ENCODE data around the gene TLN1. TPM values are rescaled to one million over a fixed set of nuclear protein-coding genes. Genes with fewer than 3 reads are reported as not detected.

TLN1 gene
- total and polyA plus RNA-seq, 2 of the 4 experiments (the other 2 are of a cell fraction): 228 to 346 TPM

DNA sequence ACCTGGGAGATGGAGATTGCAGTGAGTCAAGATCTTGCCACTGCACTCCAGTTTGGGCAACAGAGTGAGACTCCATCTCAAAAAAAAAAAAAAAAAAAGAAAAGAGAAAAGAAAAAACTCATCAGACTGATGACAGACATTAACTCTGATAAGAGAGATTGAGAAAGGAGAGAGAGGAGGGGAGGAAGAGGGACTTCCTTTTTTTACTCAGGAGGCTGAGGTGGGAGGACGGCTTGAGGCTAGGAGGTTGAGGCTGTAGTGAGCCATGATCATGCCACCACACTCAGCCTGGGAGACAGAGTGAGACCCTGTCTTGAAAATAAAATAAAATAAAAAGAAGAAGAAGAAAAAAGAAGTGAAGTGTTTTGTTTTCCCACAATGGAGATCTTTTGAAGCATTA, 31.8 kb upstream of the TLN1 start:
- no peaks in the 10 kb centered on the region for H3K4me1 ChIP-seq (ENCODE audit: control insufficient read depth, insufficient read depth, low read length)
- no TSS peak for BruUV-seq (replicated peaks)
- H3K4ac ChIP-seq (ENCODE audit: low read depth, low read length): no peak overlapping the region
- no peak overlapping the region for H3K4me2 ChIP-seq (ENCODE audit: low read depth, low read length)
- no peak overlapping the region for H2BK120ac ChIP-seq (ENCODE audit: low read depth, low read length)
- no peak overlapping the region for H3K56ac ChIP-seq (ENCODE audit: extremely low read depth, insufficient read depth, low read length)
- intact Hi-C loops (cut with micrococcal nuclease): no loop called here
- WGBS, 2 experiments (ENCODE audit: extremely low coverage in 2 of 2, insufficient read length in 1 of 2): no CpG with 5 or more reads among the region's 1 CpG
- H2AK5ac ChIP-seq (ENCODE audit: low read depth, low read length): no peak overlapping the region
- dilution Hi-C loops (cut with HindIII; ENCODE audit: low sequenced_read_pairs, unreplicated experiment): no loop called here
- no peak overlapping the region for H4K91ac ChIP-seq (ENCODE audit: insufficient read depth, low read depth, low read length)
- no peak overlapping the region for H3K14ac ChIP-seq (replicated peaks; ENCODE audit: low read depth, low read length)
- H3K9ac ChIP-seq (ENCODE audit: low read depth, low read length): no peak overlapping the region
- ChIA-PET CTCF (interaction anchor here (1.2 kb wide), 1 partner anchor 27 kb away, joined by 3 read pairs; no protein-coding TSS in a partner anchor), POLR2A (ENCODE audit: unreplicated experiment) (no interaction called here)
- no peaks in the 10 kb centered on the region for H3K36me3 ChIP-seq (ENCODE audit: control insufficient read depth, insufficient read depth, low read length)
- TF ChIP-seq RAD21 (IDR thresholded peaks at IDR 0.05; ENCODE audit: low read length) (no peak), MAZ (IDR thresholded peaks at IDR 0.05; ENCODE audit: borderline replicate concordance, low read depth, low read length) (no peak), SMC3 (IDR thresholded peaks at IDR 0.05; ENCODE audit: low read depth, low read length) (no peak), RCOR1 (IDR thresholded peaks at IDR 0.05; ENCODE audit: insufficient replicate concordance, low read length) (no peak), POLR2A (IDR thresholded peaks at IDR 0.05; ENCODE audit: low read depth, low read length) (no peak), CHD1 (IDR thresholded peaks at IDR 0.05; ENCODE audit: low read depth, low read length) (no peak), MXI1 (IDR thresholded peaks at IDR 0.05; ENCODE audit: borderline replicate concordance, low read depth, low read length) (no peak), FOS (IDR thresholded peaks at IDR 0.05; ENCODE audit: low read depth, low read length) (no peak), MAFK (IDR thresholded peaks at IDR 0.05; ENCODE audit: low read depth, low read length) (no peak), RFX5 (IDR thresholded peaks at IDR 0.05; ENCODE audit: low read depth, low read length) (no peak), CEBPB (IDR thresholded peaks at IDR 0.05; ENCODE audit: low read depth, low read length) (no peak)
- TF ChIP-seq, protein P1, sequence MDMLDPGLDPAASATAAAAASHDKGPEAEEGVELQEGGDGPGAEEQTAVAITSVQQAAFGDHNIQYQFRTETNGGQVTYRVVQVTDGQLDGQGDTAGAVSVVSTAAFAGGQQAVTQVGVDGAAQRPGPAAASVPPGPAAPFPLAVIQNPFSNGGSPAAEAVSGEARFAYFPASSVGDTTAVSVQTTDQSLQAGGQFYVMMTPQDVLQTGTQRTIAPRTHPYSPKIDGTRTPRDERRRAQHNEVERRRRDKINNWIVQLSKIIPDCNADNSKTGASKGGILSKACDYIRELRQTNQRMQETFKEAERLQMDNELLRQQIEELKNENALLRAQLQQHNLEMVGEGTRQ (IDR thresholded peaks at IDR 0.05; ENCODE audit: low read depth, low read length): no peak
- no peak overlapping the region for H4K5ac ChIP-seq (ENCODE audit: low read depth, low read length)
- H3K27ac ChIP-seq (ENCODE audit: insufficient read depth, low read length): no peak overlapping the region
- H4K20me1 ChIP-seq (ENCODE audit: insufficient read depth, low read length): no peaks in the 10 kb centered on the region
- no peaks in the 10 kb centered on the region for H3K79me1 ChIP-seq (ENCODE audit: low read depth in 1 of 2, low read length in 2 of 2)
- no peak overlapping the region for H2BK15ac ChIP-seq (ENCODE audit: low read depth, low read length)
- H2BK20ac ChIP-seq (ENCODE audit: low read depth, low read length): no peak overlapping the region
- no peak overlapping the region for H3K4me3 ChIP-seq (ENCODE audit: insufficient read depth, low read depth, low read length)
- no peaks in the 10 kb centered on the region for H3K9me1 ChIP-seq (ENCODE audit: insufficient read depth, low read length)
- no peaks in the 10 kb centered on the region for H3K9me3 ChIP-seq (ENCODE audit: control insufficient read depth, insufficient read depth, low read length)
- no peak overlapping the region for H2AK9ac ChIP-seq (replicated peaks; ENCODE audit: low read depth, low read length, poor library complexity)
- H2BK5ac ChIP-seq (ENCODE audit: low read depth, low read length, poor library complexity, severe bottlenecking): no peak overlapping the region
- no peak overlapping the region for H3K23ac ChIP-seq (ENCODE audit: low read depth, low read length)
- no peak overlapping the region for H2AFZ ChIP-seq (replicated peaks; ENCODE audit: low read length, poor library complexity)
- no peak for ATAC-seq (ENCODE audit: low read depth)
- peaks cover 9% of the 10 kb centered on the region for H3K27me3 ChIP-seq (ENCODE audit: control insufficient read depth, insufficient read depth, low read length)
- no peak for DNase-seq
- H3K18ac ChIP-seq (ENCODE audit: low read depth, low read length): no peak overlapping the region
- no peak overlapping the region for H4K8ac ChIP-seq (ENCODE audit: low read depth in 2 of 2, low read length in 2 of 2)
- in situ Hi-C loops (cut with MboI; ENCODE audit: low sequenced_read_pairs): no loop called here
